IMR-90 (cell line): ENCODE results near the gene KLK13. TPM values are rescaled to one million over a fixed set of nuclear protein-coding genes. Genes with fewer than 3 reads are reported as not detected.

ENCODE experiments used
- ATAC-seq: fragments of 200-7000 bp; cut with Tn5 transposase; 2 replicates; pipeline ENCODE4 v1.9.1; 2020; ENCODE audit warnings: low read depth, mild to moderate bottlenecking, moderate library complexity
- BruUV-seq: library from RNA; stranded (reverse); fragments of 400-500 nt; replicated peaks from 2 replicates; lab custom pipeline; 2021; lab: Mats Ljungman, UMichigan
- CTCF ChIA-PET: fragments of 300-600 bp; formaldehyde crosslinking; extraction: SDS; loops from one replicate; lab custom pipeline; 2021; ENCODE audit warnings: antibody characterized with exemption; lab: Yijun Ruan, JAX
- POLR2A ChIA-PET: fragments of 300-600 bp; sonication (Branson Sonifier 250); formaldehyde crosslinking; loops from one replicate; lab custom pipeline; 2022; ENCODE audit warnings: antibody characterized with exemption; ENCODE audit not compliant: unreplicated experiment; lab: Charles Lee
- DNase-seq: peaks from one replicate; pipeline ENCODE4 v3.0.0; 2013
- H2AFZ ChIP-seq: replicated peaks from 2 replicates; pipeline ENCODE3; 2013; ENCODE audit warnings: low read length, mild to moderate bottlenecking; ENCODE audit not compliant: poor library complexity
- H2AK5ac ChIP-seq: 2 replicates; pipeline ENCODE4 v1.6.1; 2013; ENCODE audit warnings: low read depth, low read length, inconsistent platforms
- H2AK9ac ChIP-seq: replicated peaks from 2 replicates; pipeline ENCODE3; 2013; ENCODE audit warnings: mild to moderate bottlenecking, low read depth, low read length, moderate library complexity; ENCODE audit not compliant: poor library complexity
- H2BK120ac ChIP-seq: 2 replicates; pipeline ENCODE4 v1.6.1; 2013; ENCODE audit warnings: low read depth, low read length, inconsistent platforms
- H2BK15ac ChIP-seq: 3 replicates; pipeline ENCODE4 v1.6.1; 2013; ENCODE audit warnings: low read depth, low read length, inconsistent platforms
- H2BK20ac ChIP-seq: 2 replicates; pipeline ENCODE4 v1.6.1; 2013; ENCODE audit warnings: low read depth, mild to moderate bottlenecking, inconsistent platforms, low read length, moderate library complexity
- H2BK5ac ChIP-seq: 2 replicates; pipeline ENCODE4 v1.6.1; 2013; ENCODE audit warnings: mild to moderate bottlenecking, low read depth, low read length, inconsistent platforms; ENCODE audit not compliant: poor library complexity, severe bottlenecking
- H3K14ac ChIP-seq: replicated peaks from 2 replicates; pipeline ENCODE4 v1.6.1; 2013; ENCODE audit warnings: low read depth, low read length, inconsistent platforms
- H3K18ac ChIP-seq: 2 replicates; pipeline ENCODE4 v1.6.1; 2013; ENCODE audit warnings: low read depth, low read length, control low read depth
- H3K23ac ChIP-seq: 2 replicates; pipeline ENCODE4 v1.6.1; 2013; ENCODE audit warnings: low read depth, low read length, inconsistent platforms
- H3K27ac ChIP-seq: 2 replicates; pipeline ENCODE4 v1.5.1; 2013; ENCODE audit warnings: mild to moderate bottlenecking, control low read depth, low read length; ENCODE audit not compliant: insufficient read depth
- H3K27me3 ChIP-seq: 2 replicates; pipeline ENCODE4 v1.6.1; 2013; ENCODE audit warnings: low read length; ENCODE audit not compliant: control insufficient read depth, insufficient read depth
- H3K36me3 ChIP-seq: 2 replicates; pipeline ENCODE4 v1.6.1; 2013; ENCODE audit warnings: low read length, mixed read lengths; ENCODE audit not compliant: control insufficient read depth, insufficient read depth
- H3K4ac ChIP-seq: 2 replicates; pipeline ENCODE4 v1.6.1; 2013; ENCODE audit warnings: low read depth, low read length, inconsistent platforms
- H3K4me1 ChIP-seq: 2 replicates; pipeline ENCODE4 v1.6.1; 2013; ENCODE audit warnings: low read length, mixed read lengths; ENCODE audit not compliant: control insufficient read depth, insufficient read depth
- H3K4me2 ChIP-seq: 2 replicates; pipeline ENCODE4 v1.6.1; 2013; ENCODE audit warnings: low read depth, mild to moderate bottlenecking, control low read depth, low read length, moderate library complexity
- H3K4me3 ChIP-seq: 2 replicates; pipeline ENCODE4 v1.5.1; 2013; ENCODE audit warnings: low read depth, mild to moderate bottlenecking, control low read depth, low read length, moderate library complexity; ENCODE audit not compliant: insufficient read depth
- H3K56ac ChIP-seq: 2 replicates; pipeline ENCODE4 v1.6.1; 2013; ENCODE audit warnings: low read length, inconsistent platforms; ENCODE audit not compliant: insufficient read depth; ENCODE audit errors: extremely low read depth
- H3K79me1 ChIP-seq, 2 experiments: 2 replicates each; pipeline ENCODE4 v1.6.1; 2013; ENCODE audit warnings: low read length in 2 of 2, inconsistent platforms in 1 of 2, low read depth in 1 of 2
- H3K9ac ChIP-seq: 2 replicates; pipeline ENCODE4 v1.6.1; 2013; ENCODE audit warnings: low read depth, low read length, control low read depth
- H3K9me1 ChIP-seq: 2 replicates; pipeline ENCODE4 v1.6.1; 2013; ENCODE audit warnings: low read length, inconsistent platforms; ENCODE audit not compliant: insufficient read depth
- H3K9me3 ChIP-seq: 2 replicates; pipeline ENCODE4 v1.6.1; 2013; ENCODE audit warnings: low read length; ENCODE audit not compliant: control insufficient read depth, insufficient read depth
- H4K20me1 ChIP-seq: 2 replicates; pipeline ENCODE4 v1.6.1; 2013; ENCODE audit warnings: low read length, inconsistent platforms; ENCODE audit not compliant: insufficient read depth
- H4K5ac ChIP-seq: 2 replicates; pipeline ENCODE4 v1.6.1; 2013; ENCODE audit warnings: mild to moderate bottlenecking, low read depth, low read length, control low read depth
- H4K8ac ChIP-seq, 2 experiments: 2 replicates each; pipeline ENCODE4 v1.6.1; 2013; ENCODE audit warnings: low read depth in 2 of 2, low read length in 2 of 2, control low read depth in 1 of 2, inconsistent platforms in 1 of 2
- H4K91ac ChIP-seq: 2 replicates; pipeline ENCODE4 v1.6.1; 2013; ENCODE audit warnings: low read depth, low read length, inconsistent platforms; ENCODE audit not compliant: insufficient read depth
- MAFK ChIP-seq: IDR thresholded peaks from 2 replicates; pipeline ENCODE4 v1.6.1; 2012; ENCODE audit warnings: low read depth, low read length, improper control_type of control experiment
- MAZ ChIP-seq: IDR thresholded peaks from 2 replicates; pipeline ENCODE4 v1.6.1; 2012; ENCODE audit warnings: low read depth, mild to moderate bottlenecking, low read length, improper control_type of control experiment, moderate library complexity, borderline replicate concordance
- WGBS, 2 experiments: methylation state at CpG; one replicate each; pipeline versions ENCODE4 v1.1.5 to v1.1.7; 2013; ENCODE audit warnings: missing lambda C conversion rate in 2 of 2; ENCODE audit not compliant: insufficient read length in 1 of 2; ENCODE audit errors: extremely low coverage in 2 of 2; 5-methylcytosine and 5-hydroxymethylcytosine counted together
- dilution Hi-C: fragments of 300-500 bp; cut with HindIII; formaldehyde crosslinking; loops from one replicate; pipeline ENCODE4 v1.14.3; 2018; ENCODE audit warnings: low sequenced_read_pairs; ENCODE audit not compliant: unreplicated experiment
- in situ Hi-C: fragments of 300-500 bp; cut with MboI; formaldehyde crosslinking; loops from 3 replicates; pipeline ENCODE4 v1.14.3; 2019; ENCODE audit warnings: low sequenced_read_pairs, inconsistent platforms, mixed read lengths
- intact Hi-C: fragments of 100-400 bp; cut with micrococcal nuclease; formaldehyde crosslinking; loops from 2 replicates; pipeline ENCODE4 v1.10.0; 2022
- polyA plus RNA-seq, 3 experiments: library from polyadenylated mRNA; depleted of rRNA; stranded (reverse); fragments of >200 nt; gene quantifications; 2 replicates each; pipeline ENCODE4 v1.2.3, GENCODE V29; 2012; ENCODE audit warnings: low replicate concordance in 1 of 3
- total RNA-seq: library from RNA; depleted of rRNA; stranded (reverse); fragments of >200 nt; gene quantifications from 2 replicates; pipeline ENCODE4 v1.2.3, GENCODE V29; 2012

Gene KLK13
- total and polyA plus RNA-seq, 2 of the 4 experiments (the other 2 are of a cell fraction): not detected

DNA sequence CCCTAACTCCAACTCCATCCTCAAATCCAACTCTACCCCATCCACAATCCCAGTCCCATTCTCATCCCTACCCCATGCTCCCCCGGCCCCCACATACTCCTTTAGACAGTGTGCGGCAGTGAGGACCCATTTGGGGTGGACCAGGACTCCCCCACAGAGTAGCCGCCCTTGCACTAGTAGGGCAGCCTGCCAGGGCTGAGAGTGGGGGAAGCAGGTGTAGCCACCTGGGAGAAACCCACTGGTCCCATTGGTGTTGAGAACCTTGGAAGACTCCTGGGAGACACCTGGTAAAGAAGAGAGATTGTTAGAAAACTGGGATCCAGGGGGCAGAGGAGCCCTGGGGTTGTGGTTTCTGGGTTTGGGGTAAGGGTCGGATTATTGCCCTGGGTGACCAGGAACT is 4.6 kb downstream of the KLK13 start:
- no peak for TF ChIP-seq MAFK
- TF ChIP-seq MAZ: no peak
- no peak overlapping the region for H3K23ac ChIP-seq
- H3K14ac ChIP-seq: no peak overlapping the region
- no peak overlapping the region for H4K91ac ChIP-seq
- H3K56ac ChIP-seq: no peak overlapping the region
- no peak overlapping the region for H3K18ac ChIP-seq
- no peaks in the 10 kb centered on the region for H3K79me1 ChIP-seq
- no TSS peak for BruUV-seq
- H3K4ac ChIP-seq: no peak overlapping the region
- H4K20me1 ChIP-seq: no peaks in the 10 kb centered on the region
- CTCF ChIA-PET: no interaction called here
- POLR2A ChIA-PET: no interaction called here
- no peak for ATAC-seq
- H3K36me3 ChIP-seq: no peaks in the 10 kb centered on the region
- H3K27me3 ChIP-seq: no peaks in the 10 kb centered on the region
- no peak overlapping the region for H2BK120ac ChIP-seq
- no peaks in the 10 kb centered on the region for H3K9me1 ChIP-seq
- H2AK9ac ChIP-seq: no peak overlapping the region
- H3K27ac ChIP-seq: no peak overlapping the region
- H4K5ac ChIP-seq: no peak overlapping the region
- H2AFZ ChIP-seq: no peak overlapping the region
- no peak overlapping the region for H4K8ac ChIP-seq
- intact Hi-C loops: no loop called here
- H3K9me3 ChIP-seq: peaks cover 2% of the 10 kb centered on the region; the same call in 1 of the 2 replicates
- no CpG with 5 or more reads among the region's 4 CpGs for WGBS, 2 experiments
- H3K9ac ChIP-seq: no peak overlapping the region
- in situ Hi-C loops: no loop called here
- no peak overlapping the region for H2BK5ac ChIP-seq
- H2BK20ac ChIP-seq: no peak overlapping the region
- no peaks in the 10 kb centered on the region for H3K4me1 ChIP-seq
- no peak overlapping the region for H3K4me3 ChIP-seq
- no peak overlapping the region for H2BK15ac ChIP-seq
- no peak overlapping the region for H2AK5ac ChIP-seq
- no peak overlapping the region for H3K4me2 ChIP-seq
- DNase-seq: no peak
- dilution Hi-C loops: no loop called here
